GM12878 (cell line): ENCODE measurements around the gene THSD4. TPM values are rescaled to one million over a fixed set of nuclear protein-coding genes. Genes with fewer than 3 reads are reported as not detected.

Experiments
- ATAC-seq: fragments of 200-7000 bp; cut with Tn5 transposase; 3 replicates; pipeline ENCODE4 v1.9.1; 2020; ENCODE audit warnings: mild to moderate bottlenecking, moderate library complexity
- BruUV-seq: library from RNA; stranded (reverse); fragments of 400-500 nt; replicated peaks from 2 replicates; lab custom pipeline; 2021; lab: Mats Ljungman, UMichigan
- CTCF ChIA-PET: fragments of 300-600 bp; sonication (Branson Sonifier 250); formaldehyde crosslinking; extraction: SDS; loops from one replicate; lab custom pipeline; 2021; ENCODE audit warnings: inconsistent platforms; lab: Yijun Ruan, JAX
- POLR2A ChIA-PET: fragments of 350-600 bp; formaldehyde crosslinking; extraction: SDS; loops from one replicate; lab custom pipeline; 2021; ENCODE audit warnings: inconsistent platforms; lab: Charles Lee
- RAD21 ChIA-PET: fragments of 300-600 bp; sonication (Branson Sonifier 250); formaldehyde crosslinking; loops from one replicate; lab custom pipeline; 2023; ENCODE audit warnings: antibody characterized with exemption; ENCODE audit not compliant: unreplicated experiment; lab: Charles Lee
- SMC1A ChIA-PET: fragments of 300-600 bp; sonication (Branson Sonifier 250); formaldehyde crosslinking; loops from one replicate; lab custom pipeline; 2023; ENCODE audit not compliant: unreplicated experiment, uncharacterized antibody; lab: Charles Lee
- DNase-seq: peaks from one replicate; pipeline ENCODE4 v3.0.0-alpha.2; 2011; ENCODE audit warnings: low read depth, low spot score
- FAIRE-seq: peaks from 3 replicates; lab custom pipeline; 2011; peaks lifted over from hg19 to GRCh38; lab: Jason Lieb, UNC
- H2AFZ ChIP-seq: 2 replicates; pipeline ENCODE4 v1.6.0; 2011; ENCODE audit warnings: low read depth, low read length, control low read depth; ENCODE audit not compliant: control insufficient read depth
- H3K27ac ChIP-seq: 2 replicates; pipeline ENCODE4 v1.5.1; 2011; ENCODE audit warnings: control low read depth; ENCODE audit not compliant: control insufficient read depth, insufficient read depth
- H3K27me3 ChIP-seq, 2 experiments: replicated peaks in 1 of 2; 2 replicates each; pipeline versions ENCODE4 v1.6.0 to v1.6.1; 2011; ENCODE audit warnings: low read length in 1 of 2; ENCODE audit not compliant: control insufficient read depth in 2 of 2, insufficient read depth in 2 of 2
- H3K36me3 ChIP-seq, 2 experiments: 2 replicates each; pipeline ENCODE4 v1.5.1; 2011; ENCODE audit warnings: low read length in 1 of 2; ENCODE audit not compliant: control insufficient read depth in 2 of 2, insufficient read depth in 2 of 2
- H3K4me1 ChIP-seq: 2 replicates; pipeline ENCODE4 v1.6.1; 2011; ENCODE audit warnings: mild to moderate bottlenecking, low read length, moderate library complexity, mixed read lengths; ENCODE audit not compliant: control insufficient read depth, insufficient read depth
- H3K4me2 ChIP-seq: 2 replicates; pipeline ENCODE4 v1.6.0; 2011; ENCODE audit warnings: control low read depth; ENCODE audit not compliant: control insufficient read depth, insufficient read depth
- H3K4me3 ChIP-seq: fragments of 200-600 bp; sonication (generic); 2 replicates; pipeline ENCODE4 v1.5.1; 2016
- H3K79me2 ChIP-seq: 2 replicates; pipeline ENCODE4 v1.6.0; 2011; ENCODE audit warnings: low read length; ENCODE audit not compliant: control insufficient read depth, insufficient read depth
- H3K9ac ChIP-seq: 2 replicates; pipeline ENCODE4 v1.8.0; 2011; ENCODE audit warnings: low read length, control low read depth, mixed read lengths; ENCODE audit not compliant: control insufficient read depth, insufficient read depth
- H3K9me3 ChIP-seq: replicated peaks from 3 replicates; pipeline ENCODE4 v1.5.1; 2011; ENCODE audit warnings: mild to moderate bottlenecking, low read length; ENCODE audit not compliant: control insufficient read depth, insufficient read depth
- H4K20me1 ChIP-seq: 2 replicates; pipeline ENCODE4 v1.6.0; 2011; ENCODE audit not compliant: control insufficient read depth, insufficient read depth
- BMI1 ChIP-seq: fragments of 450-650 bp; IDR thresholded peaks from 2 replicates; pipeline ENCODE4 v1.6.1; 2016; ENCODE audit warnings: mild to moderate bottlenecking, moderate library complexity, borderline replicate concordance
- KLF5 ChIP-seq: fragments of 450-650 bp; IDR thresholded peaks from 2 replicates; pipeline ENCODE4 v1.6.1; 2014; ENCODE audit warnings: mild to moderate bottlenecking; ENCODE audit not compliant: partially characterized antibody
- NFYB ChIP-seq: IDR thresholded peaks from 2 replicates; pipeline ENCODE4 v1.6.1; 2011; ENCODE audit warnings: low read depth, mild to moderate bottlenecking, low read length, improper control_type of control experiment, moderate library complexity; ENCODE audit not compliant: insufficient read depth
- NKRF ChIP-seq: fragments of 450-650 bp; conservative IDR thresholded peaks from 2 replicates; pipeline ENCODE4 v1.6.1; 2017; ENCODE audit warnings: mild to moderate bottlenecking, moderate library complexity
- RBBP5 ChIP-seq: fragments of 200-600 bp; sonication (generic); conservative IDR thresholded peaks from 2 replicates; pipeline ENCODE4 v1.6.1; 2016
- ZNF622 ChIP-seq: fragments of 450-650 bp; IDR thresholded peaks from 2 replicates; pipeline ENCODE4 v1.6.1; 2017; ENCODE audit warnings: mild to moderate bottlenecking, inconsistent platforms
- WGBS: methylation state at CpG from one replicate; pipeline ENCODE4 v1.1.6; 2016; ENCODE audit warnings: low lambda C conversion rate; ENCODE audit not compliant: insufficient replicate concordance, insufficient coverage; ENCODE audit errors: missing lambda C conversion rate; 5-methylcytosine and 5-hydroxymethylcytosine counted together
- in situ Hi-C: fragments of 300-500 bp; cut with MboI; formaldehyde crosslinking; loops from 9 replicates; pipeline ENCODE4 v1.14.3; 2018; ENCODE audit warnings: mixed read lengths
- intact Hi-C: fragments of 100-400 bp; cut with micrococcal nuclease; formaldehyde crosslinking; loops from one replicate; pipeline ENCODE4 v1.14.2; 2022; ENCODE audit not compliant: unreplicated experiment
- polyA plus RNA-seq, 11 experiments: library from polyadenylated mRNA; depleted of rRNA in 4 of 11; unstranded in 6 of 11; stranded (reverse) in 5 of 11; fragments of >200 nt; fragmentation: Nextera tagmentation in 4 of 11; fragmentation: Illumina TruSeq in 1 of 11; extraction: Ambion mirVana in 4 of 11; extraction: Trizol in 1 of 11; gene quantifications; 1 replicate in 1 of 11; 2 replicates in 10 of 11; pipeline versions ENCODE4 v1.2.1 to v1.2.3, GENCODE V29; 2011 to 2016; ENCODE audit warnings: inconsistent platforms in 2 of 11, missing spikeins in 2 of 11, low read depth in 1 of 11
- total RNA-seq, 4 experiments: library from RNA; depleted of rRNA in 3 of 4; stranded (reverse); fragments of >200 nt in 3 of 4; fragmentation: Illumina TruSeq in 1 of 4; extraction: Trizol in 1 of 4; gene quantifications; 2 replicates each; pipeline versions ENCODE4 v1.2.1 to v1.2.3, GENCODE V29; 2013 to 2021
- TF ChIP-seq, protein P1 (sequence below): fragments of 450-650 bp; IDR thresholded peaks from 2 replicates; pipeline ENCODE4 v1.6.1; 2016; ENCODE audit warnings: mild to moderate bottlenecking
- TF ChIP-seq, protein P2 (sequence below): fragments of 450-650 bp; IDR thresholded peaks from 2 replicates; pipeline ENCODE4 v1.6.1; 2017; ENCODE audit warnings: mild to moderate bottlenecking
- TF ChIP-seq, protein P3 (sequence below): IDR thresholded peaks from 2 replicates; pipeline ENCODE4 v1.6.1; 2011; ENCODE audit warnings: borderline replicate concordance, low read depth, mild to moderate bottlenecking, moderate library complexity, low read length; ENCODE audit not compliant: insufficient read depth, poor library complexity, severe bottlenecking

The THSD4 gene
- total and polyA plus RNA-seq, 10 of the 15 experiments (the other 5 are each of a cell fraction or from before 2014, with no cell fraction given): 0.04 to 0.13 (median 0.05) TPM; not detected in 7

DNA sequence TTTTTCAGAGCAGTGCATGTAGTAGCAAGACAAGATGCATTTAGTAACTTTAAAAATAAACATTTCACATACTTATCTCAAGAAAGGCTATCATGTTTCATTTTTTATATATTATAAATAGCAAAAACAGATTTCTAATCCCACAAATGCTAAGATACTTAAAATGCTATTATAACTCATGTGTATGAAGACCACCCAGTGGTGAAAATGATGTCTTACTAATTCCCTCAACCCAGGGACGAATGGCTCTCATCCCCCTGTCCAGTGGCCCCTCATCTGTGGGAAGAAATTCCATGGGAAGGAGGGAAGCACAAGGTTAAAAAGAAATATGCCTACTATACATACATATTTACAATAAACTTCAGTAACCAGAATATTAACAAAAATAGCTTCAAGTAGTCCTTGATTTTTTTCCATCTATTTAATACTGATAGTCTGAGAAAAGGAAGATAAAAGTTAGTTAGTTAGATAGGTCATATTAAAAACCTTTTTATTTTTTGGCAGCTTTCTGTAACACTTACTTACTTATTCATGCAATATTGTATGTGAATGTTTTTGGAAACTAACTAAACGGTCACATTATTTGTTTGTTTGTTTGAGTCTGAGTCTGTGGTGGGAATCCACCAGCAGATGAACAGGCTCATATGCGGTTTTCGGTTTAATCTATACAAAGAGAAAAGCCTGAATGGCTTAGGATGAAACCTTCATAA lies 709.9 kb downstream of the THSD4 start:
- RAD21 ChIA-PET: no interaction called here
- no peak for DNase-seq
- ATAC-seq: no peak
- WGBS: 97% methylated on average over 4 of the region's 4 CpGs
- FAIRE-seq: no peak
- intact Hi-C loops: no loop called here
- TF ChIP-seq, protein P1, sequence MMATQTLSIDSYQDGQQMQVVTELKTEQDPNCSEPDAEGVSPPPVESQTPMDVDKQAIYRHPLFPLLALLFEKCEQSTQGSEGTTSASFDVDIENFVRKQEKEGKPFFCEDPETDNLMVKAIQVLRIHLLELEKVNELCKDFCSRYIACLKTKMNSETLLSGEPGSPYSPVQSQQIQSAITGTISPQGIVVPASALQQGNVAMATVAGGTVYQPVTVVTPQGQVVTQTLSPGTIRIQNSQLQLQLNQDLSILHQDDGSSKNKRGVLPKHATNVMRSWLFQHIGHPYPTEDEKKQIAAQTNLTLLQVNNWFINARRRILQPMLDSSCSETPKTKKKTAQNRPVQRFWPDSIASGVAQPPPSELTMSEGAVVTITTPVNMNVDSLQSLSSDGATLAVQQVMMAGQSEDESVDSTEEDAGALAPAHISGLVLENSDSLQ: no peak
- TF ChIP-seq ZNF622: no peak
- TF ChIP-seq RBBP5: no peak
- Histone ChIP-seq H4K20me1 (no peaks in the 10 kb centered on the region), H2AFZ (no peak overlapping the region), H3K27ac (no peak overlapping the region), H3K4me3 (no peak overlapping the region), H3K36me3 (peaks cover 0 to 10% of the 10 kb centered on the region in 2 experiments; a peak in 3 of 4 replicates), H3K27me3 (no peaks in the 10 kb centered on the region), H3K4me1 (no peaks in the 10 kb centered on the region), H3K4me2 (no peak overlapping the region), H3K9ac (no peak overlapping the region), H3K79me2 (no peaks in the 10 kb centered on the region), H3K9me3 (peaks cover 11% of the 10 kb centered on the region)
- CTCF ChIA-PET: interaction anchor here (0.6 kb wide), 1 partner anchor 11 kb away, joined by 3 read pairs; no protein-coding TSS in a partner anchor
- in situ Hi-C loops: no loop called here
- BruUV-seq: no TSS peak
- POLR2A ChIA-PET: no interaction called here
- SMC1A ChIA-PET: interaction anchor here (1.1 kb wide), 1 partner anchor 18 kb away, joined by 3 read pairs; no protein-coding TSS in a partner anchor

- BruUV-seq: no TSS peak
- 93% methylated on average over 5 of the region's 5 CpGs for WGBS
- no peak for TF ChIP-seq BMI1
- no peak for TF ChIP-seq KLF5
- TF ChIP-seq NKRF: no peak
- TF ChIP-seq, protein P2, sequence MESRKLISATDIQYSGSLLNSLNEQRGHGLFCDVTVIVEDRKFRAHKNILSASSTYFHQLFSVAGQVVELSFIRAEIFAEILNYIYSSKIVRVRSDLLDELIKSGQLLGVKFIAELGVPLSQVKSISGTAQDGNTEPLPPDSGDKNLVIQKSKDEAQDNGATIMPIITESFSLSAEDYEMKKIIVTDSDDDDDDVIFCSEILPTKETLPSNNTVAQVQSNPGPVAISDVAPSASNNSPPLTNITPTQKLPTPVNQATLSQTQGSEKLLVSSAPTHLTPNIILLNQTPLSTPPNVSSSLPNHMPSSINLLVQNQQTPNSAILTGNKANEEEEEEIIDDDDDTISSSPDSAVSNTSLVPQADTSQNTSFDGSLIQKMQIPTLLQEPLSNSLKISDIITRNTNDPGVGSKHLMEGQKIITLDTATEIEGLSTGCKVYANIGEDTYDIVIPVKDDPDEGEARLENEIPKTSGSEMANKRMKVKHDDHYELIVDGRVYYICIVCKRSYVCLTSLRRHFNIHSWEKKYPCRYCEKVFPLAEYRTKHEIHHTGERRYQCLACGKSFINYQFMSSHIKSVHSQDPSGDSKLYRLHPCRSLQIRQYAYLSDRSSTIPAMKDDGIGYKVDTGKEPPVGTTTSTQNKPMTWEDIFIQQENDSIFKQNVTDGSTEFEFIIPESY: no peak
- no peak for TF ChIP-seq NFYB
- TF ChIP-seq, protein P3, sequence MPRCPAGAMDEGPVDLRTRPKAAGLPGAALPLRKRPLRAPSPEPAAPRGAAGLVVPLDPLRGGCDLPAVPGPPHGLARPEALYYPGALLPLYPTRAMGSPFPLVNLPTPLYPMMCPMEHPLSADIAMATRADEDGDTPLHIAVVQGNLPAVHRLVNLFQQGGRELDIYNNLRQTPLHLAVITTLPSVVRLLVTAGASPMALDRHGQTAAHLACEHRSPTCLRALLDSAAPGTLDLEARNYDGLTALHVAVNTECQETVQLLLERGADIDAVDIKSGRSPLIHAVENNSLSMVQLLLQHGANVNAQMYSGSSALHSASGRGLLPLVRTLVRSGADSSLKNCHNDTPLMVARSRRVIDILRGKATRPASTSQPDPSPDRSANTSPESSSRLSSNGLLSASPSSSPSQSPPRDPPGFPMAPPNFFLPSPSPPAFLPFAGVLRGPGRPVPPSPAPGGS: no peak
These were observed 710.9 kb downstream of the THSD4 start for GRCh38 chr15:71826196-71826595.

More at GRCh38 chr15:71826196-71826595, 710.9 kb downstream of the THSD4 start:
- ATAC-seq (no peak), DNase-seq (no peak), FAIRE-seq (no peak)
- no peak overlapping the region for H3K27ac ChIP-seq
- POLR2A ChIA-PET: no interaction called here
- no peaks in the 10 kb centered on the region for H3K27me3 ChIP-seq
- peaks cover 11% of the 10 kb centered on the region for H3K9me3 ChIP-seq
- peaks cover 0 to 10% of the 10 kb centered on the region in 2 experiments; a peak in 3 of 4 replicates for H3K36me3 ChIP-seq
- no peak overlapping the region for H3K4me3 ChIP-seq
- H3K9ac ChIP-seq: no peak overlapping the region
- no peak overlapping the region for H3K4me2 ChIP-seq
- RAD21 ChIA-PET: no interaction called here
- intact Hi-C loops (no loop called here), in situ Hi-C loops (no loop called here)
- H2AFZ ChIP-seq: no peak overlapping the region
- no peaks in the 10 kb centered on the region for H3K79me2 ChIP-seq
- H3K4me1 ChIP-seq: no peaks in the 10 kb centered on the region
- CTCF ChIA-PET: no interaction called here
- SMC1A ChIA-PET: interaction anchor here (0.8 kb wide), 1 partner anchor 248 kb away, joined by 3 read pairs; no protein-coding TSS in a partner anchor
- H4K20me1 ChIP-seq: no peaks in the 10 kb centered on the region
